SK-N-MC (cell line): Measurements from ENCODE around the gene XG.
"Not testable (repeated sequence)": the region's sequence is repeated elsewhere in the genome, so short reads cannot be mapped to it uniquely, and the experiment has no call there.

Source experiments
- DNase-seq: peaks from one replicate; pipeline ENCODE4 v3.0.0-alpha.2; 2011; ENCODE audit warnings: low read depth, low spot score
- H3K27ac ChIP-seq: fragments of 200-600 bp; sonication (generic); 2 replicates; pipeline ENCODE4 v1.5.1; 2016; ENCODE audit warnings: mixed run types
- H3K36me3 ChIP-seq: fragments of 200-600 bp; sonication (generic); 2 replicates; pipeline ENCODE4 v1.6.1; 2017; ENCODE audit warnings: antibody characterized with exemption, low read length, mixed read lengths; ENCODE audit not compliant: insufficient read depth
- H3K4me3 ChIP-seq: fragments of 200-600 bp; sonication (generic); 2 replicates; pipeline ENCODE4 v1.5.1; 2016
- H3K9ac ChIP-seq: fragments of 200-600 bp; sonication (generic); 2 replicates; pipeline ENCODE4 v1.8.0; 2017; ENCODE audit warnings: mixed run types, mixed read lengths; ENCODE audit not compliant: insufficient read length
- H3K9me3 ChIP-seq: fragments of 200-600 bp; sonication (generic); 2 replicates; pipeline ENCODE4 v1.6.1; 2017; ENCODE audit warnings: low read depth, mild to moderate bottlenecking, antibody characterized with exemption, low read length, moderate library complexity, mixed read lengths
- EZH2 ChIP-seq: fragments of 200-600 bp; sonication (generic); IDR thresholded peaks from one replicate; pipeline ENCODE4 v1.6.1; 2017; ENCODE audit warnings: antibody characterized with exemption
- FOXP2 ChIP-seq: optimal IDR thresholded peaks from 2 replicates; pipeline ENCODE3; 2011; ENCODE audit warnings: mild to moderate bottlenecking, moderate library complexity; ENCODE audit not compliant: insufficient read depth; ENCODE audit errors: extremely low read length, control extremely low read depth
- POLR2AphosphoS5 ChIP-seq: IDR thresholded peaks from 2 replicates; pipeline ENCODE4 v1.6.1; 2012; ENCODE audit warnings: mild to moderate bottlenecking, low read depth, low read length, borderline replicate concordance

XG gene

GRCh38 chrX:2723286-2723879 is 28.5 kb upstream of the XG start:
- Histone ChIP-seq H3K4me3 (no peak overlapping the region), H3K27ac (no peak overlapping the region), H3K9me3 (no peaks in the 10 kb centered on the region), H3K36me3 (peaks cover 94% of the 10 kb centered on the region), H3K9ac (no peak overlapping the region)
- DNase-seq: no peak
- TF ChIP-seq POLR2AphosphoS5 (no peak), FOXP2 (no peak), EZH2 (no peak)

GRCh38 chrX:2727264-2727663 is 24.6 kb upstream of the XG start:
- H3K27ac ChIP-seq, H3K9ac ChIP-seq, H3K9me3 ChIP-seq, DNase-seq, H3K4me3 ChIP-seq: not testable (repeated sequence)
- peaks cover 84% of the 10 kb centered on the region for H3K36me3 ChIP-seq

- TF ChIP-seq FOXP2 (no peak), EZH2 (no peak), POLR2AphosphoS5 (no peak)
- no peak overlapping the region for H3K9ac ChIP-seq
- DNase-seq: no peak
- no peaks in the 10 kb centered on the region for H3K9me3 ChIP-seq
- H3K4me3 ChIP-seq: no peak overlapping the region
- peaks cover 74% of the 10 kb centered on the region for H3K36me3 ChIP-seq
- no peak overlapping the region for H3K27ac ChIP-seq
These were observed 19.8 kb upstream of the XG start for GRCh38 chrX:2732076-2732475.

- DNase-seq: no peak
- Histone ChIP-seq H3K4me3 (no peak overlapping the region), H3K27ac (no peak overlapping the region), H3K36me3 (peaks cover 68% of the 10 kb centered on the region), H3K9me3 (no peaks in the 10 kb centered on the region), H3K9ac (no peak overlapping the region)
- no peak for TF ChIP-seq FOXP2
These were observed 19.2 kb upstream of the XG start for GRCh38 chrX:2732649-2733048.

- TF ChIP-seq EZH2 (no peak), FOXP2 (no peak), POLR2AphosphoS5 (no peak)
- peaks cover 68% of the 10 kb centered on the region for H3K36me3 ChIP-seq
- DNase-seq: no peak
- H3K4me3 ChIP-seq: no peak overlapping the region
- no peak overlapping the region for H3K9ac ChIP-seq
- H3K27ac ChIP-seq: no peak overlapping the region
- H3K9me3 ChIP-seq: no peaks in the 10 kb centered on the region
These were observed 18.6 kb upstream of the XG start for GRCh38 chrX:2733286-2733685.

GRCh38 chrX:2735270-2735669 is 16.6 kb upstream of the XG start:
- H3K9me3 ChIP-seq: no peaks in the 10 kb centered on the region
- no peak for TF ChIP-seq FOXP2
- no peak for TF ChIP-seq POLR2AphosphoS5
- H3K36me3 ChIP-seq: peaks cover 64% of the 10 kb centered on the region
- DNase-seq: no peak
- no peak overlapping the region for H3K27ac ChIP-seq
- H3K9ac ChIP-seq: no peak overlapping the region
- no peak overlapping the region for H3K4me3 ChIP-seq

GRCh38 chrX:2740672-2741071 is 11.2 kb upstream of the XG start:
- no peaks in the 10 kb centered on the region for H3K9me3 ChIP-seq
- TF ChIP-seq POLR2AphosphoS5 (no peak), FOXP2 (no peak), EZH2 (no peak)
- no peak overlapping the region for H3K27ac ChIP-seq
- DNase-seq: no peak
- peaks cover 51% of the 10 kb centered on the region for H3K36me3 ChIP-seq
- no peak overlapping the region for H3K9ac ChIP-seq
- H3K4me3 ChIP-seq: no peak overlapping the region

GRCh38 chrX:2741386-2741785 is 10.5 kb upstream of the XG start:
- TF ChIP-seq POLR2AphosphoS5: no peak
- no peak for TF ChIP-seq EZH2
- TF ChIP-seq FOXP2: no peak
- H3K36me3 ChIP-seq: peaks cover 47% of the 10 kb centered on the region
- no peak overlapping the region for H3K4me3 ChIP-seq
- H3K9ac ChIP-seq: no peak overlapping the region
- H3K9me3 ChIP-seq: no peaks in the 10 kb centered on the region
- no peak overlapping the region for H3K27ac ChIP-seq
- no peak for DNase-seq

GRCh38 chrX:2746250-2746649 is 5.6 kb upstream of the XG start:
- H3K9me3 ChIP-seq, DNase-seq: not testable (repeated sequence)
- H3K27ac ChIP-seq: peak overlapping the region; percentile 84
- peaks cover 19% of the 10 kb centered on the region for H3K36me3 ChIP-seq
- 0 out of 2 replicates have a peak overlapping the region, but pooled peaks have one; percentile 4 for H3K4me3 ChIP-seq
- peak overlapping the region; percentile 41 for H3K9ac ChIP-seq
